GM21576 (cell line): Measurements from ENCODE around the gene OR10V1.

ENCODE experiments used
- ATAC-seq: cut with Tn5 transposase; IDR thresholded peaks from one replicate; pipeline ENCODE4 v1.9.1; 2021; ENCODE audit warnings: mild to moderate bottlenecking, moderate library complexity; ENCODE audit not compliant: unreplicated experiment

Gene OR10V1

DNA sequence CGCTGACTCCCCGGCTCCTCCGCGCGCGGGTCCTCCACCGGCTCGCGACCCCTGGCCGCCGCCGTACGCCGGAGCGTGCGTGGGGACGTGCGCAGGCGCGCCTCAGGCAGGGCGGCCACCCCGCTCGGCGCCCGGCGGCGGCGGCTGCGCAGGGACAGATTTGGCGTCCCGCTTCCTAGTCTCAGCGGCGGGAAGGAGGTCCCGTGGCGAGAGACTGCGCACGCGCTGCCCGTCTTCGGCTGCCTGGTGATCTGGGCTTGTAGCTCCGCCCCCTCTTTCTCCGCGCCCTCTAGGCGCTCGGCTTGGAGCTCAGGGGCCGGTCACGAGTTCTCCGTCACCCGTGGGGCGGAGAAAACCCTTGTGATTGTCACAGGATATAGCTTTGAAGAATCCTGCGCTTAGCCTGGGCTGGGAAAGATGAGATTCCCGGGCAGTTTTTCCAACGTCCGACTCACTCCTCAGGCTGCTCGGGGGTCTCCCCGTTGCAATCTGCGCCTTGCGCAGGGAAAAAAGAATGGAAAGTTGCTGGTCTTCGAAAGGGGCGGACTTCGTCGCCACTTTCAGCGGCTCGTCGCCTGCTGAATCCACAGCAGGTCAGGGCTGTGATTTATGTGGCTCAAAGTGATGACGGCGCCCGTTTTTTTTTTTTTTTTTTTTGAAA, 44.6 kb downstream of the OR10V1 start, which contains the start of gene PATL1:
Gene PATL1, minus strand, starts transcription at position 88 of the 661 bp plus-strand sequence. CDS start 142 bp downstream, outside the sequence.
- peak; percentile 94 for ATAC-seq

DNA sequence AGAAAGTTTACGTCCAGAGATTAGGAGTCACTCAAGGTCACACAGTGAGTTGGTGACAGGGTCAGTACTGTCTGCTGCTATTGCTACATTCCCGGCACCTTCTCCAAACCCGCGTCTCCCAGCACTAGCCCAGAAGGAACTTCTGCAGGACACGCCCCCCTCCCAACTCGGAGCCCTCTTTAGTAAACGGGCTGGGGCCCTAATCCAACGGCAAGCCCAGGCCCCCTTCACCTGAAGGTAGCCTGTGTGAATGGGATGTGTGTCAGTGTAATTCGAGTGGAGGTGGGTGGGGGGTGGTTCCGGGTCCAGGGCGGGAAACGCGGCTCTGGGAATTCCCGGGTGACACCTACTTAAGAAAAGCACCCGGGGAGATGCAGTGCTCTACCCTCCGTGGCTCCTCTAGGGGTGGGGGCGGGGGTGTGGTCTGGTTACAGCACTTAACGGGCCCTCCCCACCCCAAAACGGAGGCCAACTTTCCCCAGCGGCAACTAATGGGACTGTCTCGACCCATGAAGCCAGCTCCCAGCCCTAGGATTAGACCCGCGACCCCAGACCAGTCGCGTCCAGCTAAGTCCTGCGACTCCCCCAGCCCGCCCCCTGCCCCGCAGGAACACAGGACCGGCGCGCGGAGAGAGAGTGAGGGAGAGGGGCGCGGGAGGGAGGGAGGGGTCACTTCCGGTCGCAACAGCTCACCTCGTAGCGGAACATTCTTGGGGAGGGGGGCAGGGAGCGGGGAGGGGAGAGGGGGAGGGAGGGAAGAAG, 45.3 kb downstream of the OR10V1 start:
- ATAC-seq, result peak; percentile 23

DNA sequence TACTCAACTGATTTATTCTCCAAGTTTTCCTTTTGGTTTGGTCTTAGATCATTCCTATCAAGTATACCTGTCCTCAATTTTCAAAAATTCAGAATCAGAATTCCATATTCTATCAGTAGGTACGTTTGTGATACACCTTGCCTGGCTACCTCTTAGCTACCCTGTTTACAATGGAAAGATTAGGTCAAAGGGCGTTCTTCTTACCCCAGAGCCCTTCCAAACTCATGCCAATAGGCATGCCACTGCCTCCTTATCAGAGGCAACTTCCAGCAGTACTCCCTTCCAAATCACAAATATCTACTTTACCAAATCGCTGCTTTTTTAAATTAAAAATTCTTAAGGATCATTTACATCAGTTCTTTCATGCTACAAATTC, 45.8 kb downstream of the OR10V1 start:
- ATAC-seq, result no peak

DNA sequence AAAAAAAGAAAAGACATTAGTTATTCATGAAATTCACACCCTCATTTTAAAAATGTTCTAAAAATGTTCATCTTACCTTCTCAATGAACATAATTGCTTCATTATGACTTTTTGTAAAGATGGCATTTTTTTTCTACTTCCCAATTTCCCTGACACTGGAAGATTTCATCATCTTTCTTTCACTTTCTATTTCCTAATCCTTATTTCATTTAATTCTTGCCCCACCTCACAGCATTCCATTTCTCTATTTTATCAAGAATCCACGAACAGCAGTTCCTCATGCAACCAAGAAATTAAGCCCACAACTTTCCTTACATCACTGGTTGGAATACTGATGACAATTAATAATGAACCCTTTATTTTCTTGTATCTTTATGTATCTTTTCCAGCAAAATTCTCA, 46.7 kb downstream of the OR10V1 start:
- no peak for ATAC-seq
